OCI-LY7 (cell line): ENCODE data around the gene ROR2. TPM values are rescaled to one million over a fixed set of nuclear protein-coding genes. Genes with fewer than 3 reads are reported as not detected.

ENCODE experiments used
- BruUV-seq: library from RNA; stranded (reverse); fragments of 400-500 nt; replicated peaks from 2 replicates; lab custom pipeline; 2021; lab: Mats Ljungman, UMichigan
- CTCF ChIA-PET: fragments of 300-600 bp; sonication (Branson Sonifier 250); formaldehyde crosslinking; loops from one replicate; lab custom pipeline; 2022; ENCODE audit warnings: antibody characterized with exemption; ENCODE audit not compliant: unreplicated experiment; lab: Charles Lee
- POLR2A ChIA-PET: fragments of 300-600 bp; sonication (Branson Sonifier 250); formaldehyde crosslinking; loops from one replicate; lab custom pipeline; 2022; ENCODE audit warnings: antibody characterized with exemption; lab: Charles Lee
- DNase-seq: peaks from one replicate; pipeline ENCODE4 v3.0.0-alpha.2; 2015; ENCODE audit warnings: low spot score
- H2AFZ ChIP-seq: fragments of 200-600 bp; sonication (generic), shearing (Covaris generic); 2 replicates; pipeline ENCODE4 v1.6.1; 2014; ENCODE audit warnings: mild to moderate bottlenecking, antibody characterized with exemption, low read length, moderate library complexity
- H3K27ac ChIP-seq: fragments of 200-600 bp; sonication (generic); 2 replicates; pipeline ENCODE4 v1.5.1; 2014; ENCODE audit warnings: mixed run types, low read depth, mild to moderate bottlenecking, moderate library complexity, low read length, inconsistent platforms; ENCODE audit not compliant: poor library complexity, severe bottlenecking
- H3K36me3 ChIP-seq: fragments of 200-600 bp; sonication (generic); 2 replicates; pipeline ENCODE4 v1.6.1; 2014; ENCODE audit warnings: mild to moderate bottlenecking, antibody characterized with exemption, low read length, moderate library complexity, mixed read lengths; ENCODE audit not compliant: insufficient read depth
- H3K4me1 ChIP-seq: fragments of 200-600 bp; sonication (generic); 2 replicates; pipeline ENCODE4 v1.5.1; 2014; ENCODE audit warnings: mild to moderate bottlenecking, low read length; ENCODE audit not compliant: insufficient read depth, poor library complexity, severe bottlenecking
- H3K4me2 ChIP-seq: fragments of 200-600 bp; sonication (generic); 2 replicates; pipeline ENCODE4 v1.6.1; 2014; ENCODE audit warnings: mild to moderate bottlenecking, low read length
- H3K4me3 ChIP-seq: fragments of 200-600 bp; sonication (generic); 2 replicates; pipeline ENCODE4 v1.5.1; 2014; ENCODE audit warnings: mild to moderate bottlenecking, low read depth, low read length; ENCODE audit not compliant: poor library complexity, severe bottlenecking
- H3K79me2 ChIP-seq: fragments of 200-600 bp; sonication (generic); 2 replicates; pipeline ENCODE4 v1.6.1; 2016; ENCODE audit warnings: low read depth, mild to moderate bottlenecking, low read length, moderate library complexity, mixed read lengths; ENCODE audit not compliant: insufficient read depth
- H3K9me2 ChIP-seq: fragments of 200-600 bp; sonication (generic); 2 replicates; pipeline ENCODE4 v1.6.1; 2016; ENCODE audit warnings: mild to moderate bottlenecking, low read length, mixed read lengths; ENCODE audit not compliant: insufficient read depth
- H3K9me3 ChIP-seq: fragments of 200-600 bp; sonication (generic); 2 replicates; pipeline ENCODE4 v1.6.1; 2014; ENCODE audit warnings: mild to moderate bottlenecking, mixed run types, low read length, mixed read lengths
- H4K20me1 ChIP-seq: fragments of 200-600 bp; sonication (generic); 2 replicates; pipeline ENCODE4 v1.6.1; 2014; ENCODE audit warnings: mild to moderate bottlenecking, antibody characterized with exemption, low read length, moderate library complexity, mixed read lengths; ENCODE audit not compliant: insufficient read depth
- EZH2phosphoT487 ChIP-seq: fragments of 200-600 bp; sonication (generic); IDR thresholded peaks from 2 replicates; pipeline ENCODE4 v1.6.1; 2018; ENCODE audit warnings: low read depth, borderline replicate concordance, mild to moderate bottlenecking, mixed run types, antibody characterized with exemption, low read length, moderate library complexity, mixed read lengths
- intact Hi-C: fragments of 100-400 bp; cut with micrococcal nuclease; formaldehyde crosslinking; loops from one replicate; pipeline ENCODE4 v1.10.0; 2022; ENCODE audit not compliant: unreplicated experiment
- total RNA-seq, 2 experiments: library from RNA; depleted of rRNA in 1 of 2; stranded (reverse); fragments of >200 nt in 1 of 2; shearing (Covaris generic) in 1 of 2; gene quantifications; 2 replicates each; pipeline ENCODE4 v1.2.3, GENCODE V29; 2014 to 2022
- TF ChIP-seq, protein P1 (sequence below): fragments of 200-600 bp; sonication (generic); conservative IDR thresholded peaks from 2 replicates; pipeline ENCODE4 v1.5.1; 2014; ENCODE audit warnings: mild to moderate bottlenecking, antibody characterized with exemption, low read length, moderate library complexity, mixed read lengths

The ROR2 gene
- total RNA-seq, 2 experiments from 2014 or later = 0.10 to 0.19 TPM

- BruUV-seq = no TSS peak
- Histone ChIP-seq H3K9me3 (no peaks in the 10 kb centered on the region), H3K27ac (no peak overlapping the region), H3K4me1 (no peaks in the 10 kb centered on the region), H4K20me1 (no peaks in the 10 kb centered on the region), H3K4me3 (no peak overlapping the region), H3K79me2 (no peaks in the 10 kb centered on the region), H3K9me2 (no peaks in the 10 kb centered on the region), H2AFZ (no peak overlapping the region), H3K4me2 (no peak overlapping the region), H3K36me3 (no peaks in the 10 kb centered on the region)
- POLR2A ChIA-PET = no interaction called here
- TF ChIP-seq EZH2phosphoT487 = no peak
- TF ChIP-seq, protein P1, sequence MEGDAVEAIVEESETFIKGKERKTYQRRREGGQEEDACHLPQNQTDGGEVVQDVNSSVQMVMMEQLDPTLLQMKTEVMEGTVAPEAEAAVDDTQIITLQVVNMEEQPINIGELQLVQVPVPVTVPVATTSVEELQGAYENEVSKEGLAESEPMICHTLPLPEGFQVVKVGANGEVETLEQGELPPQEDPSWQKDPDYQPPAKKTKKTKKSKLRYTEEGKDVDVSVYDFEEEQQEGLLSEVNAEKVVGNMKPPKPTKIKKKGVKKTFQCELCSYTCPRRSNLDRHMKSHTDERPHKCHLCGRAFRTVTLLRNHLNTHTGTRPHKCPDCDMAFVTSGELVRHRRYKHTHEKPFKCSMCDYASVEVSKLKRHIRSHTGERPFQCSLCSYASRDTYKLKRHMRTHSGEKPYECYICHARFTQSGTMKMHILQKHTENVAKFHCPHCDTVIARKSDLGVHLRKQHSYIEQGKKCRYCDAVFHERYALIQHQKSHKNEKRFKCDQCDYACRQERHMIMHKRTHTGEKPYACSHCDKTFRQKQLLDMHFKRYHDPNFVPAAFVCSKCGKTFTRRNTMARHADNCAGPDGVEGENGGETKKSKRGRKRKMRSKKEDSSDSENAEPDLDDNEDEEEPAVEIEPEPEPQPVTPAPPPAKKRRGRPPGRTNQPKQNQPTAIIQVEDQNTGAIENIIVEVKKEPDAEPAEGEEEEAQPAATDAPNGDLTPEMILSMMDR = no peak
- DNase-seq = no peak
- intact Hi-C loops = no loop called here
- CTCF ChIA-PET = no interaction called here
These were observed 134.1 kb downstream of the ROR2 start for GRCh38 chr9:91815896-91816295.

DNA sequence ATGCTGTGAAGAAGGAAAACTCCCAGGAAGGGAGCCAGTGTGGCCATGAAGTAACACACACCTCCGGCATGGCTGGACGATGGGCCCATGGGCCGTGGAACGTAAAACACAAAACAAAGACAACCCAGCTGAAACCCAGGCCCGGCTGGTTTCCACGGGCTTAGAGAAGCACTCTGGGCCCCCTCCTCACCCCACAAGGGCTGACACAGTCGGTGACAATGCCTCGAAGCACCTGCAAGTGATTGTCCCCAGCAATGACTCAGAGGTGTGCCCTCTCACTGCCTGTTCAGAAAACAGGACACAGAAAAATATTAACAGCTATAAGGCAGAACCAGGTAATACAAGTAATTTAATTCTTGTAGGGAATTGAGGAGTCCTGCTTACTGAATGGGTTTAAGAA lies 135.3 kb downstream of the ROR2 start:
- POLR2A ChIA-PET = no interaction called here
- H3K79me2 ChIP-seq = no peaks in the 10 kb centered on the region
- H3K4me1 ChIP-seq = no peaks in the 10 kb centered on the region

DNA sequence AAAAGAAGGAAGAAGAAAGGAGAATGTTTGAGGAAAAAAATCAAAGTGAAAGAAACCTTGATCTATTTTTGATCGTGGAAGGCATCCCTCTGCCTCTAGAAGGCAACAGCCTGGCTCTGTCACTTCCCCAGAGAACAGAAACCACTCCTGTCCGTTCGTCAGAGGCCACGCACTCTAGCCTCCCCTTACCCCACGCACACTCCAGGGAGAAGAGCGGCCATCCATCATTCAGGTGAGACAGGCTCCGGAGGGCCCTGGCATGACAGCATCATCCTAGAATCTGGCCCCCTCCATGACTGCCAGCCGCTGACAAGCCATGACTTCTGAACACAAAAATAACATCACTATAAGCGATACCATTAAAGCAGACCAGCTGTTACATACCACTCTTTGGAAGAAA lies 135.8 kb downstream of the ROR2 start:
- Histone ChIP-seq H3K27ac (no peak overlapping the region), H3K9me3 (no peaks in the 10 kb centered on the region), H3K4me2 (no peak overlapping the region), H4K20me1 (no peaks in the 10 kb centered on the region), H3K36me3 (no peaks in the 10 kb centered on the region), H3K9me2 (no peaks in the 10 kb centered on the region), H3K4me3 (no peak overlapping the region), H2AFZ (no peak overlapping the region), H3K4me1 (no peaks in the 10 kb centered on the region), H3K79me2 (no peaks in the 10 kb centered on the region)
- no TSS peak for BruUV-seq
- ChIA-PET CTCF (no interaction called here), POLR2A (no interaction called here)
- DNase-seq = no peak
- TF ChIP-seq EZH2phosphoT487 = no peak
- TF ChIP-seq, protein P1 = no peak
- intact Hi-C loops = no loop called here

More for the DNA sequence above, 135.3 kb downstream of the ROR2 start:
- intact Hi-C loops = no loop called here
- Histone ChIP-seq H3K9me2 (no peaks in the 10 kb centered on the region), H4K20me1 (no peaks in the 10 kb centered on the region), H3K27ac (no peak overlapping the region), H3K9me3 (no peaks in the 10 kb centered on the region), H2AFZ (no peak overlapping the region), H3K4me3 (no peak overlapping the region), H3K36me3 (no peaks in the 10 kb centered on the region), H3K4me2 (no peak overlapping the region)
- BruUV-seq = no TSS peak
- no peak for TF ChIP-seq EZH2phosphoT487
- TF ChIP-seq, protein P1 = no peak
- CTCF ChIA-PET = no interaction called here
- DNase-seq = no peak
